ENCODE results near the gene PIP5K1B.

Gene PIP5K1B

DNA sequence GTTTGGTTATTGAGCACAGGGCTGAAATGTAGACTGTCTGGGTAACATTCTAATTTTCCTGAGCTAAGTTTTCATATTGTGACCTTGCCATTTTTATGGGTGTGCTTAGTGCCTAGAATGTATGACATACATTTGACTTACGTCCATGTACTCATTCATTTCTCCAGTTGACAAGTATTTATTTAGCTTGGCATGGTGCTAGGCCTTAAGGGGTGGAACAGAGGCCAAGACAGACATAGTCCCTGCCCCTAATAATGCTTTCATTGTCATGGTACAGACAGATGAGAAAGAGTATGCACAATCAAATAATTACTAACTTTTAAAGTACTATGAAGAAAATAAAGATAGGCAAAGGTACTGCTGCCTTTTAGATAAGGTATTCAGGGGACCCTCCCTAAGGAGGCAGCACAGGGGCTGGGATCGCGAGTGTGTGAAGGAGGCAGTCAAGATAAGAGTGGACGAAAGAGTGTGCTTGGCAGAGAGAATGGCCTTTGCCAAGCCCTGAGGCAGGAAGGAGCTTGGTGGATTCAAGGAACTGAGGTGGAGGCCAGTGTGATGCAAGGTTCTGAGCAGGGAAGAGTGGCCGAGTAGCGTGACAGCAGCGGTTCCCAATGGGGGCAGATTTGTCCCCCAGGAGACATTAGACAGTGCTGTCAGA, 128.0 kb downstream of the PIP5K1B start:
- Histone ChIP-seq H3K27me3 (replicated peaks) (no peaks in the 10 kb centered on the region), H3K27ac (no peak overlapping the region), H3K4me3 (ENCODE audit: low read depth, low read length) (no peak overlapping the region), H3K36me3 (replicated peaks) (no peaks in the 10 kb centered on the region)
- DNase-seq: no peak
- in situ Hi-C loops (cut with HindIII; ENCODE audit: low pct_ligation_motif_present, low sequenced_read_pairs): no loop called here
- TF ChIP-seq, protein P1, sequence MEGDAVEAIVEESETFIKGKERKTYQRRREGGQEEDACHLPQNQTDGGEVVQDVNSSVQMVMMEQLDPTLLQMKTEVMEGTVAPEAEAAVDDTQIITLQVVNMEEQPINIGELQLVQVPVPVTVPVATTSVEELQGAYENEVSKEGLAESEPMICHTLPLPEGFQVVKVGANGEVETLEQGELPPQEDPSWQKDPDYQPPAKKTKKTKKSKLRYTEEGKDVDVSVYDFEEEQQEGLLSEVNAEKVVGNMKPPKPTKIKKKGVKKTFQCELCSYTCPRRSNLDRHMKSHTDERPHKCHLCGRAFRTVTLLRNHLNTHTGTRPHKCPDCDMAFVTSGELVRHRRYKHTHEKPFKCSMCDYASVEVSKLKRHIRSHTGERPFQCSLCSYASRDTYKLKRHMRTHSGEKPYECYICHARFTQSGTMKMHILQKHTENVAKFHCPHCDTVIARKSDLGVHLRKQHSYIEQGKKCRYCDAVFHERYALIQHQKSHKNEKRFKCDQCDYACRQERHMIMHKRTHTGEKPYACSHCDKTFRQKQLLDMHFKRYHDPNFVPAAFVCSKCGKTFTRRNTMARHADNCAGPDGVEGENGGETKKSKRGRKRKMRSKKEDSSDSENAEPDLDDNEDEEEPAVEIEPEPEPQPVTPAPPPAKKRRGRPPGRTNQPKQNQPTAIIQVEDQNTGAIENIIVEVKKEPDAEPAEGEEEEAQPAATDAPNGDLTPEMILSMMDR (IDR thresholded peaks at IDR 0.05; ENCODE audit: low read depth, low read length, missing control alignments): no peak

DNA sequence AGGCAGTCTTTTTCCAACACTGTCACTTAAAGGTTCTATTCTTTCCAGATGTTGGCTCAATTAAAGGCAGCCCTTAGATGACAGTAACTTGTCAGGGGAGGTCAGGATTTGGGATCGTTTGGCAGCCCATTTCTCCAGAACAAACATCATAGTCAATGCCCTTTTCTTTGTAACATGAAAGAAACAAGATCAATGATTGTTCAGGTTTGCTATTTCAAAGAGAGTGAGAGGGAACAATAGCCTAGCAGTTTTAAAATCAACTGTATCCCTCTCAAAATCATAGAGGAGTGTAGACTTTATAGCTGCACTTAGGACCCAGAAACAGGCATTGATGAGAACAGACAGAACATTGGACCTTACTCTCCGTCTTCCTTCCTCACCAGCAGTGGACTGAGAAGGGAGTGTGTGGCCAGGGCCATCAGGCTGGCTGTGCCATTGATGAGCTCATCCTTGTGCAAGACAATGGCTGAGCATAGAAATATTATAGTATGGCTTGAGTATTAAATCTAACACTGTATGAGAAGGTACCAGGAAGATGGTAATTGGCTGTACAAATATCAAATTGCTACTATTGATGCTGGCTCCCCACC, 130.0 kb downstream of the PIP5K1B start:
- Histone ChIP-seq H3K4me3 (ENCODE audit: low read depth, low read length) (no peak overlapping the region), H3K27ac (no peak overlapping the region), H3K36me3 (replicated peaks) (no peaks in the 10 kb centered on the region), H3K27me3 (replicated peaks) (no peaks in the 10 kb centered on the region)
- TF ChIP-seq, protein P1 (IDR thresholded peaks at IDR 0.05; ENCODE audit: low read depth, low read length, missing control alignments): no peak
- in situ Hi-C loops (cut with HindIII; ENCODE audit: low pct_ligation_motif_present, low sequenced_read_pairs): no loop called here
- DNase-seq: no peak

DNA sequence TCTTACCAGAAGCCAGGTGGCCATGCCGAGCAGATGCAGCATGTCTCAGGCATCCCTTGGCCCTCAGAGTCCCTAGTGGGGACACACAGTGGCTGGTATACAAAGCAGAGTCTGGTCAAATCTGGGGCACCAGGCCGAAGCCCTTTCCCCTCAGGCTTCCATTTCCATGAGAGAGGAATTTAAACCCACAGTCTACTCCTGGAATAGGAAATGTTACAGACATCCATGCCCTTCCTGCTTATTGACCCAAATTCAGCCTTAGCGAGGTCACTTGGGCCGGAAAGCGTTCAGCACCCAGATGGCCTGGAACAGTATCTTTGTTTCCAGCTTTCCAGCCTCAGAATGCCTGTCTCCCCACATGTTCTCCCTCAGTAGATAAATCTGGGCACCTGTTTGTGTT, 131.7 kb downstream of the PIP5K1B start:
- in situ Hi-C loops (cut with HindIII; ENCODE audit: low pct_ligation_motif_present, low sequenced_read_pairs): no loop called here
- Histone ChIP-seq H3K36me3 (replicated peaks) (no peaks in the 10 kb centered on the region), H3K27ac (no peak overlapping the region), H3K27me3 (replicated peaks) (no peaks in the 10 kb centered on the region), H3K4me3 (ENCODE audit: low read depth, low read length) (no peak overlapping the region)
- no peak for DNase-seq
- TF ChIP-seq, protein P1 (IDR thresholded peaks at IDR 0.05; ENCODE audit: low read depth, low read length, missing control alignments): no peak

DNA sequence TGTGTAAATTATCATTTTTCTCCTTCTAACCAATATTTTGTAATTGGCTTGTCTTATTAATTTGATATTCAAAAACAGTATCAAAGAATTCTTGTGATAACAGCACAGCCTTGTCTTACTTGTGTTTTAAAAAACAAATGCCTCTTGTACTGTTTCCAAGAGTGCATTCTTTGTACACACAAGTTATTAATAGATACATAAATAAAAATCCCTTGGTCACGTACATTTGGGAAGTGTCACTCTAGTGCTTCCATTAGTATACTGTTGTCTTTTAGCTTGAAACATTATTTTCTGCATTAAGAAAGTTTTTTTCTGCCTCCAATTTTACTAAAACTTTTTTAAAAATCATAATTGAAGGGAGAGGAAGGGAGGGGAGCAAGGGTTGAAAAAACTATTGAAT, 133.2 kb downstream of the PIP5K1B start:
- Histone ChIP-seq H3K36me3 (replicated peaks) (no peaks in the 10 kb centered on the region), H3K27me3 (replicated peaks) (no peaks in the 10 kb centered on the region), H3K4me3 (ENCODE audit: low read depth, low read length) (no peak overlapping the region), H3K27ac (no peak overlapping the region)
- TF ChIP-seq, protein P1 (IDR thresholded peaks at IDR 0.05; ENCODE audit: low read depth, low read length, missing control alignments): no peak
- DNase-seq: no peak
- in situ Hi-C loops (cut with HindIII; ENCODE audit: low pct_ligation_motif_present, low sequenced_read_pairs): no loop called here

DNA sequence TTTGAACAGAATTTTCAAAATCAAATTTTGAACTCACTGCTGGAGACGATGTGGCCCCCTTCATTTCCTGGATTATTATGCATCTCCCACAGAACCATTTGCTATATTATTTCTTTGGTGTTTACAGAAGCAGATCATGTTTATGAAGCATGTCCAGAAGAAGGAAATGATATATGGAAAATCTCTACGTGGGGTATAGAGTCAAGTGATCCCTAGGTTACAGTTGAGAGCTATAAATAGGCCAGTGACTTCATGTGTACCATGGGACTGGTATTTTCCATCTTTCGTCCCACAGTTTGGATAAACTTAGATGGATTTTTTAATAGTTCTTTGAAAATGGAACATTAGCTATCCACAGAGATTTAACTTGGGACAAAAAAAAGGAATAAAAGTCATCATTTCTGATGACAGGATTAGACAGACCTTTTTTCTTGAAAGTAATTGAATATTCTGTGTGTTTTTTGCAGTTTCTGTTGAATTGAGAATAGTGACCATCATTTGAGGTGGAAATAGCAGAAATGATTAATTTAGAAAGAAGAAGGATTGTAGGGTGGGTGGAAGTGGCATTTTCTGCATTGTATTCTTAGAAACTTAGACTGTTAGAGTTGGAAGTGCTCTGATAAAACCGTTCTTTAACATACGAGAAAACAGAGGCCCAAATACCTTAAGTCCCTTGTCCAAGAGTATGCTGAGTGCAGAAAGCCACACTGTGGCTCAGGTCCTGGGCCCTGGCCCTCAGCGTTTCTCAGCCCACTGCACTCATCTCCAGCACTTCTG, 136.4 kb downstream of the PIP5K1B start:
- no peak for DNase-seq
- no peak overlapping the region for H3K27ac ChIP-seq
- TF ChIP-seq, protein P1 (IDR thresholded peaks at IDR 0.05; ENCODE audit: low read depth, low read length, missing control alignments): no peak
- in situ Hi-C loops (cut with HindIII; ENCODE audit: low pct_ligation_motif_present, low sequenced_read_pairs): no loop called here
- H3K36me3 ChIP-seq (replicated peaks): no peaks in the 10 kb centered on the region
- H3K27me3 ChIP-seq (replicated peaks): no peaks in the 10 kb centered on the region
- no peak overlapping the region for H3K4me3 ChIP-seq (ENCODE audit: low read depth, low read length)
